ENCODE measurements around the gene SERF2. TPM values are rescaled to one million over a fixed set of nuclear protein-coding genes. Genes with fewer than 3 reads are reported as not detected.
"Not testable (repeated sequence)": the region's sequence is repeated elsewhere in the genome, so short reads cannot be mapped to it uniquely, and the experiment has no call there.

Gene SERF2
- total RNA-seq = 769 TPM
- long read RNA-seq, transcript SERF2-201 (3 exons, 1,537 nt) = major isoform, 297 of 335 reads
- long read RNA-seq, transcript SERF2-216 (2 exons, 1,030 nt) = minor isoform, 16 of 335 reads
- long read RNA-seq, partial matches to known transcripts = 2 of 335 reads
- long read RNA-seq, other reads (novel, unspliced or antisense) = 11 of 335 reads

GRCh38 chr15:43791993-43792760 is at the start of gene SERF2:
TSS of gene SERF2 (plus strand) at chr15:43792320. CDS start at chr15:43792377, 57 bp downstream.
- peaks cover 30% of the 10 kb centered on the region for H3K4me1 ChIP-seq
- peak within 1 kb of the TSS; percentile 98 for H3K27ac ChIP-seq
- peak; percentile 98 for ATAC-seq
- H3K36me3 ChIP-seq = peaks cover 34% of the 10 kb centered on the region
- H3K9me3 ChIP-seq = no peaks in the 10 kb centered on the region
- TF ChIP-seq CTCF (IDR thresholded peaks at IDR 0.05) = no peak
- intact Hi-C loops (cut with DNase I) = no loop called here
- peak within 1 kb of the TSS; percentile 94 for H3K4me3 ChIP-seq
- DNase-seq = peak; percentile 100
- no peaks in the 10 kb centered on the region for H3K27me3 ChIP-seq

- peak within 1 kb of the TSS; percentile 96 for H3K27ac ChIP-seq
- intact Hi-C loops (cut with DNase I); H3K27me3 ChIP-seq; H3K9me3 ChIP-seq; H3K36me3 ChIP-seq: not testable (repeated sequence)
- peak within 1 kb of the TSS; percentile 86 for H3K4me3 ChIP-seq
- H3K4me1 ChIP-seq = peaks cover 39% of the 10 kb centered on the region
- ATAC-seq (peak; percentile 98), DNase-seq (peak; percentile 98)
Measured at GRCh38 chr15:43746245-43746902, 45.7 kb upstream of the SERF2 start, which contains the start of gene PDIA3. TSS of gene PDIA3 (plus strand) at chr15:43746438. CDS start at chr15:43746540, 102 bp downstream.

- DNase-seq; H3K9me3 ChIP-seq; H3K27me3 ChIP-seq; intact Hi-C loops (cut with DNase I): not testable (repeated sequence)
- H3K27ac ChIP-seq = peak overlapping the region; percentile 96
- H3K36me3 ChIP-seq = peaks cover 12% of the 10 kb centered on the region
- H3K4me3 ChIP-seq = peak overlapping the region; percentile 86
- ATAC-seq = peak; percentile 55
- peaks cover 44% of the 10 kb centered on the region for H3K4me1 ChIP-seq
Measured at GRCh38 chr15:43746903-43747309, 45.2 kb upstream of the SERF2 start.

- Histone ChIP-seq H3K27ac (no peak overlapping the region), H3K4me3 (peak overlapping the region; percentile 86), H3K27me3 (no peaks in the 10 kb centered on the region), H3K4me1 (peaks cover 48% of the 10 kb centered on the region), H3K36me3 (peaks cover 24% of the 10 kb centered on the region), H3K9me3 (no peaks in the 10 kb centered on the region)
- TF ChIP-seq CTCF (IDR thresholded peaks at IDR 0.05) = no peak
- intact Hi-C loops (cut with DNase I) = no loop called here
- ATAC-seq (no peak), DNase-seq (no peak)
Measured at GRCh38 chr15:43748376-43748775, 43.7 kb upstream of the SERF2 start.

GRCh38 chr15:43749690-43750345 is 42.3 kb upstream of the SERF2 start:
- Histone ChIP-seq H3K9me3 (no peaks in the 10 kb centered on the region), H3K4me3 (peak overlapping the region; percentile 37), H3K4me1 (peaks cover 48% of the 10 kb centered on the region), H3K36me3 (peaks cover 37% of the 10 kb centered on the region), H3K27me3 (no peaks in the 10 kb centered on the region), H3K27ac (peak overlapping the region; percentile 30)
- TF ChIP-seq CTCF (IDR thresholded peaks at IDR 0.05) = no peak
- DNase-seq (no peak), ATAC-seq (no peak)
- intact Hi-C loops (cut with DNase I) = no loop called here

GRCh38 chr15:43751885-43752284 is 40.2 kb upstream of the SERF2 start:
- DNase-seq (no peak), ATAC-seq (no peak)
- Histone ChIP-seq H3K4me1 (peaks cover 48% of the 10 kb centered on the region), H3K36me3 (peaks cover 58% of the 10 kb centered on the region), H3K9me3 (no peaks in the 10 kb centered on the region), H3K4me3 (no peak overlapping the region), H3K27me3 (no peaks in the 10 kb centered on the region), H3K27ac (no peak overlapping the region)
- intact Hi-C loops (cut with DNase I) = no loop called here
- TF ChIP-seq CTCF (IDR thresholded peaks at IDR 0.05) = no peak
